H1 (cell line): Measurements from ENCODE around the gene LMNTD2. TPM values are rescaled to one million over a fixed set of nuclear protein-coding genes. Genes with fewer than 3 reads are reported as not detected.

Experiments used
- BACH1 ChIP-seq: IDR thresholded peaks from 2 replicates; pipeline ENCODE4 v1.6.1; 2012; ENCODE audit warnings: low read length, improper control_type of control experiment
- CEBPB ChIP-seq: IDR thresholded peaks from 2 replicates; pipeline ENCODE4 v1.6.1; 2012; ENCODE audit warnings: low read depth, low read length
- FOSL1 ChIP-seq: IDR thresholded peaks from 2 replicates; pipeline ENCODE4 v1.6.1; 2011; ENCODE audit warnings: mild to moderate bottlenecking, low read depth, low read length, moderate library complexity; ENCODE audit not compliant: insufficient read depth
- YY1 ChIP-seq: IDR thresholded peaks from 2 replicates; pipeline ENCODE4 v1.6.1; 2011; ENCODE audit warnings: low read depth, mild to moderate bottlenecking, low read length
- polyA plus RNA-seq, 7 experiments: library from polyadenylated mRNA; depleted of rRNA in 3 of 7; stranded (reverse) in 5 of 7; unstranded in 2 of 7; fragments of >200 nt in 5 of 7; fragments of 200-250 nt in 2 of 7; gene quantifications; 1 replicate in 5 of 7; 2 replicates in 1 of 7; 4 replicates in 1 of 7; pipeline versions ENCODE4 v1.2.1 to v1.2.3, GENCODE V29; 2011 to 2013; ENCODE audit warnings: missing spikeins in 2 of 7, mixed read lengths in 2 of 7
- total RNA-seq: library from RNA; stranded (reverse); fragmentation: NEBNext Ultra II Directional; extraction: Animal tissue kit (Norgen Biotek cat#: 25700); gene quantifications from 2 replicates; pipeline ENCODE4 v1.2.1, GENCODE V29; 2021
- TF ChIP-seq, protein P1 (sequence below): fragments of 300-600 bp; sonication (generic); IDR thresholded peaks from 2 replicates; pipeline ENCODE4 v1.7.1; 2012; ENCODE audit warnings: low read length, moderate library complexity, mild to moderate bottlenecking, inconsistent platforms; ENCODE audit not compliant: insufficient replicate concordance

The LMNTD2 gene
- total and polyA plus RNA-seq, 2 of the 8 experiments (the other 6 are each of a cell fraction or from before 2014, with no cell fraction given) = 1.6 to 3.1 TPM

DNA sequence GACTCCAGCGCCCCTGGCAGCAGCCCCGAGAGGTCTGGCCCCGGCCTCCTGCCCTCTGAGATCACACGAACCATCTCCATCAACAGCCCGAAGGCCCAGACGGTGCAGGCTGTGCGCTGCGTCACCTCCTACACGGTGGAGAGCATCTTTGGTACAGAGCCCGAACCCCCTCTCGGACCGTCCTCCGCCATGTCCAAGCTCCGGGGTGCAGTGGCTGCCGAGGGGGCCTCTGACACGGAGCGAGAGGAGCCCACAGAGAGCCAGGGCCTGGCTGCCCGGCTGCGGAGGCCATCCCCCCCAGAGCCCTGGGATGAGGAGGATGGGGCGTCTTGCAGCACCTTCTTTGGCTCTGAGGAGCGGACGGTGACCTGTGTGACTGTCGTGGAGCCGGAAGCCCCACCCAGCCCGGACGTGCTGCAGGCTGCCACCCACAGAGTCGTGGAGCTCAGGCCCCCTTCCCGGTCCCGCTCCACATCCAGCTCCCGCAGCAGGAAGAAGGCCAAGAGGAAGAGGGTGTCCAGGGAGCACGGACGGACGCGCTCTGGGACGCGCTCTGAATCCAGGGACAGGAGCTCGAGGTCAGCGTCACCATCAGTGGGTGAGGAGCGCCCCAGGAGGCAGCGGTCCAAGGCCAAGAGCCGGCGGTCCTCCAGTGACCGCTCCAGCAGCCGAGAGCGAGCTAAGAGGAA is 47.6 kb upstream of the LMNTD2 start (continued):
- TF ChIP-seq, protein P1, sequence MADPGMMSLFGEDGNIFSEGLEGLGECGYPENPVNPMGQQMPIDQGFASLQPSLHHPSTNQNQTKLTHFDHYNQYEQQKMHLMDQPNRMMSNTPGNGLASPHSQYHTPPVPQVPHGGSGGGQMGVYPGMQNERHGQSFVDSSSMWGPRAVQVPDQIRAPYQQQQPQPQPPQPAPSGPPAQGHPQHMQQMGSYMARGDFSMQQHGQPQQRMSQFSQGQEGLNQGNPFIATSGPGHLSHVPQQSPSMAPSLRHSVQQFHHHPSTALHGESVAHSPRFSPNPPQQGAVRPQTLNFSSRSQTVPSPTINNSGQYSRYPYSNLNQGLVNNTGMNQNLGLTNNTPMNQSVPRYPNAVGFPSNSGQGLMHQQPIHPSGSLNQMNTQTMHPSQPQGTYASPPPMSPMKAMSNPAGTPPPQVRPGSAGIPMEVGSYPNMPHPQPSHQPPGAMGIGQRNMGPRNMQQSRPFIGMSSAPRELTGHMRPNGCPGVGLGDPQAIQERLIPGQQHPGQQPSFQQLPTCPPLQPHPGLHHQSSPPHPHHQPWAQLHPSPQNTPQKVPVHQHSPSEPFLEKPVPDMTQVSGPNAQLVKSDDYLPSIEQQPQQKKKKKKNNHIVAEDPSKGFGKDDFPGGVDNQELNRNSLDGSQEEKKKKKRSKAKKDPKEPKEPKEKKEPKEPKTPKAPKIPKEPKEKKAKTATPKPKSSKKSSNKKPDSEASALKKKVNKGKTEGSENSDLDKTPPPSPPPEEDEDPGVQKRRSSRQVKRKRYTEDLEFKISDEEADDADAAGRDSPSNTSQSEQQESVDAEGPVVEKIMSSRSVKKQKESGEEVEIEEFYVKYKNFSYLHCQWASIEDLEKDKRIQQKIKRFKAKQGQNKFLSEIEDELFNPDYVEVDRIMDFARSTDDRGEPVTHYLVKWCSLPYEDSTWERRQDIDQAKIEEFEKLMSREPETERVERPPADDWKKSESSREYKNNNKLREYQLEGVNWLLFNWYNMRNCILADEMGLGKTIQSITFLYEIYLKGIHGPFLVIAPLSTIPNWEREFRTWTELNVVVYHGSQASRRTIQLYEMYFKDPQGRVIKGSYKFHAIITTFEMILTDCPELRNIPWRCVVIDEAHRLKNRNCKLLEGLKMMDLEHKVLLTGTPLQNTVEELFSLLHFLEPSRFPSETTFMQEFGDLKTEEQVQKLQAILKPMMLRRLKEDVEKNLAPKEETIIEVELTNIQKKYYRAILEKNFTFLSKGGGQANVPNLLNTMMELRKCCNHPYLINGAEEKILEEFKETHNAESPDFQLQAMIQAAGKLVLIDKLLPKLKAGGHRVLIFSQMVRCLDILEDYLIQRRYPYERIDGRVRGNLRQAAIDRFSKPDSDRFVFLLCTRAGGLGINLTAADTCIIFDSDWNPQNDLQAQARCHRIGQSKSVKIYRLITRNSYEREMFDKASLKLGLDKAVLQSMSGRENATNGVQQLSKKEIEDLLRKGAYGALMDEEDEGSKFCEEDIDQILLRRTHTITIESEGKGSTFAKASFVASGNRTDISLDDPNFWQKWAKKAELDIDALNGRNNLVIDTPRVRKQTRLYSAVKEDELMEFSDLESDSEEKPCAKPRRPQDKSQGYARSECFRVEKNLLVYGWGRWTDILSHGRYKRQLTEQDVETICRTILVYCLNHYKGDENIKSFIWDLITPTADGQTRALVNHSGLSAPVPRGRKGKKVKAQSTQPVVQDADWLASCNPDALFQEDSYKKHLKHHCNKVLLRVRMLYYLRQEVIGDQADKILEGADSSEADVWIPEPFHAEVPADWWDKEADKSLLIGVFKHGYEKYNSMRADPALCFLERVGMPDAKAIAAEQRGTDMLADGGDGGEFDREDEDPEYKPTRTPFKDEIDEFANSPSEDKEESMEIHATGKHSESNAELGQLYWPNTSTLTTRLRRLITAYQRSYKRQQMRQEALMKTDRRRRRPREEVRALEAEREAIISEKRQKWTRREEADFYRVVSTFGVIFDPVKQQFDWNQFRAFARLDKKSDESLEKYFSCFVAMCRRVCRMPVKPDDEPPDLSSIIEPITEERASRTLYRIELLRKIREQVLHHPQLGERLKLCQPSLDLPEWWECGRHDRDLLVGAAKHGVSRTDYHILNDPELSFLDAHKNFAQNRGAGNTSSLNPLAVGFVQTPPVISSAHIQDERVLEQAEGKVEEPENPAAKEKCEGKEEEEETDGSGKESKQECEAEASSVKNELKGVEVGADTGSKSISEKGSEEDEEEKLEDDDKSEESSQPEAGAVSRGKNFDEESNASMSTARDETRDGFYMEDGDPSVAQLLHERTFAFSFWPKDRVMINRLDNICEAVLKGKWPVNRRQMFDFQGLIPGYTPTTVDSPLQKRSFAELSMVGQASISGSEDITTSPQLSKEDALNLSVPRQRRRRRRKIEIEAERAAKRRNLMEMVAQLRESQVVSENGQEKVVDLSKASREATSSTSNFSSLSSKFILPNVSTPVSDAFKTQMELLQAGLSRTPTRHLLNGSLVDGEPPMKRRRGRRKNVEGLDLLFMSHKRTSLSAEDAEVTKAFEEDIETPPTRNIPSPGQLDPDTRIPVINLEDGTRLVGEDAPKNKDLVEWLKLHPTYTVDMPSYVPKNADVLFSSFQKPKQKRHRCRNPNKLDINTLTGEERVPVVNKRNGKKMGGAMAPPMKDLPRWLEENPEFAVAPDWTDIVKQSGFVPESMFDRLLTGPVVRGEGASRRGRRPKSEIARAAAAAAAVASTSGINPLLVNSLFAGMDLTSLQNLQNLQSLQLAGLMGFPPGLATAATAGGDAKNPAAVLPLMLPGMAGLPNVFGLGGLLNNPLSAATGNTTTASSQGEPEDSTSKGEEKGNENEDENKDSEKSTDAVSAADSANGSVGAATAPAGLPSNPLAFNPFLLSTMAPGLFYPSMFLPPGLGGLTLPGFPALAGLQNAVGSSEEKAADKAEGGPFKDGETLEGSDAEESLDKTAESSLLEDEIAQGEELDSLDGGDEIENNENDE = no peak
- TF ChIP-seq FOSL1 = no peak
- TF ChIP-seq BACH1 = no peak
- TF ChIP-seq CEBPB = no peak
- no peak for TF ChIP-seq YY1
- TF ChIP-seq, all 59 proteins: peak for 0
